HEK293T (cell line): ENCODE data around the gene SP7.

Source experiments
- CTCF ChIA-PET: fragments of 350-600 bp; formaldehyde crosslinking; extraction: SDS; loops from one replicate; lab custom pipeline; 2021; ENCODE audit warnings: antibody characterized with exemption, inconsistent platforms; lab: Yijun Ruan, JAX
- POLR2A ChIA-PET: fragments of 350-600 bp; formaldehyde crosslinking; extraction: SDS; loops from one replicate; lab custom pipeline; 2020; ENCODE audit warnings: antibody characterized with exemption, inconsistent platforms; lab: Yijun Ruan, JAX
- DNase-seq: peaks from one replicate; pipeline ENCODE4 v3.0.0; 2012; ENCODE audit warnings: mixed read lengths; ENCODE audit errors: extremely low spot score
- ARNT ChIP-seq: fragments of 450-650 bp; IDR thresholded peaks from 2 replicates; pipeline ENCODE4 v1.6.1; 2017; ENCODE audit warnings: mild to moderate bottlenecking
- BHLHE40 ChIP-seq: fragments of 450-650 bp; IDR thresholded peaks from 2 replicates; pipeline ENCODE4 v1.6.1; 2016; ENCODE audit warnings: mild to moderate bottlenecking, moderate library complexity, borderline replicate concordance
- CTBP1 ChIP-seq: fragments of 450-650 bp; IDR thresholded peaks from 2 replicates; pipeline ENCODE4 v1.6.1; 2016; ENCODE audit warnings: borderline replicate concordance
- ELF4 ChIP-seq: fragments of 450-650 bp; IDR thresholded peaks from 2 replicates; pipeline ENCODE4 v1.6.1; 2017; ENCODE audit warnings: antibody characterized with exemption
- FOXA1 ChIP-seq: fragments of 450-650 bp; IDR thresholded peaks from 2 replicates; pipeline ENCODE4 v1.6.1; 2016; ENCODE audit warnings: mild to moderate bottlenecking
- FOXK2 ChIP-seq: fragments of 450-650 bp; IDR thresholded peaks from 2 replicates; pipeline ENCODE4 v1.6.1; 2016; ENCODE audit warnings: mild to moderate bottlenecking
- FOXM1 ChIP-seq: fragments of 450-650 bp; IDR thresholded peaks from 2 replicates; pipeline ENCODE4 v1.6.1; 2017; ENCODE audit warnings: mild to moderate bottlenecking, borderline replicate concordance
- HDGF ChIP-seq: fragments of 450-650 bp; IDR thresholded peaks from 2 replicates; pipeline ENCODE4 v1.6.1; 2017; ENCODE audit warnings: antibody characterized with exemption, borderline replicate concordance
- L3MBTL2 ChIP-seq: fragments of 450-650 bp; conservative IDR thresholded peaks from 2 replicates; pipeline ENCODE4 v1.6.1; 2016; ENCODE audit warnings: mild to moderate bottlenecking
- LEF1 ChIP-seq: fragments of 450-650 bp; IDR thresholded peaks from 2 replicates; pipeline ENCODE4 v1.6.1; 2017; ENCODE audit warnings: mild to moderate bottlenecking, borderline replicate concordance
- NFRKB ChIP-seq: fragments of 450-650 bp; IDR thresholded peaks from 2 replicates; pipeline ENCODE4 v1.6.1; 2016; ENCODE audit warnings: mild to moderate bottlenecking, moderate library complexity
- PKNOX1 ChIP-seq: fragments of 450-650 bp; IDR thresholded peaks from 2 replicates; pipeline ENCODE4 v1.6.1; 2016
- SP1 ChIP-seq: fragments of 450-650 bp; IDR thresholded peaks from 2 replicates; pipeline ENCODE4 v1.6.1; 2017
- SUZ12 ChIP-seq: fragments of 450-650 bp; IDR thresholded peaks from 2 replicates; pipeline ENCODE4 v1.6.1; 2016; ENCODE audit warnings: mild to moderate bottlenecking
- TARDBP ChIP-seq: fragments of 450-650 bp; IDR thresholded peaks from 2 replicates; pipeline ENCODE4 v1.6.1; 2016
- ZNF384 ChIP-seq: fragments of 450-650 bp; IDR thresholded peaks from 2 replicates; pipeline ENCODE4 v1.6.1; 2016

SP7 gene

GRCh38 chr12:53343449-53343848, 7.3 kb upstream of the SP7 start:
- TF ChIP-seq FOXA1 (no peak), SP1 (no peak), SUZ12 (no peak), BHLHE40 (no peak), TARDBP (no peak), PKNOX1 (no peak), NFRKB (no peak), ZNF384 (no peak), ELF4 (no peak), L3MBTL2 (no peak), HDGF (no peak)
- CTCF ChIA-PET, result interaction anchor here (2.5 to 2.8 kb wide), 2 partner anchors 17 to 21 kb away, joined by 32 to 48 read pairs; partner anchors contain the start of gene AAAS
- POLR2A ChIA-PET, result interaction anchor here (2.5 to 2.8 kb wide), 2 partner anchors 15 to 158 kb away, joined by 20 to 36 read pairs; partner anchors contain the start of gene TARBP2

GRCh38 chr12:53340398-53340797, 4.2 kb upstream of the SP7 start:
- DNase-seq, result no peak
- TF ChIP-seq HDGF, result no peak
- no peak for TF ChIP-seq ELF4
- no peak for TF ChIP-seq CTBP1
- TF ChIP-seq BHLHE40, result no peak
- no peak for TF ChIP-seq TARDBP
- TF ChIP-seq ZNF384, result no peak
- no peak for TF ChIP-seq ARNT
- no peak for TF ChIP-seq PKNOX1
- no peak for TF ChIP-seq FOXM1
- no peak for TF ChIP-seq SP1
- TF ChIP-seq L3MBTL2, result no peak
- no peak for TF ChIP-seq NFRKB
- TF ChIP-seq FOXA1, result no peak
- no peak for TF ChIP-seq SUZ12
- TF ChIP-seq LEF1, result no peak
- no peak for TF ChIP-seq FOXK2
- POLR2A ChIA-PET, result interaction anchor here (1.0 to 1.4 kb wide), 3 partner anchors 14 to 81 kb away, joined by 3 to 6 read pairs (median 5); no protein-coding TSS in a partner anchor
- CTCF ChIA-PET, result no interaction called here

More at GRCh38 chr12:53343449-53343848, 7.3 kb upstream of the SP7 start:
- no peak for DNase-seq

GRCh38 chr12:53338916-53339315, 2.8 kb upstream of the SP7 start:
- POLR2A ChIA-PET, result interaction anchor here (1.5 kb wide), 1 partner anchor 17 kb away, joined by 3 read pairs; no protein-coding TSS in a partner anchor
- CTCF ChIA-PET, result no interaction called here
- no peak for DNase-seq

GRCh38 chr12:53338017-53338416, 1.9 kb upstream of the SP7 start:
- TF ChIP-seq LEF1 (no peak), FOXA1 (no peak), BHLHE40 (no peak)
- ChIA-PET POLR2A (interaction anchor here (1.5 kb wide), 1 partner anchor 16 kb away, joined by 3 read pairs; no protein-coding TSS in a partner anchor), CTCF (no interaction called here)
- no peak for DNase-seq

More at GRCh38 chr12:53338916-53339315, 2.8 kb upstream of the SP7 start:
- no peak for TF ChIP-seq CTBP1
- no peak for TF ChIP-seq FOXK2
- no peak for TF ChIP-seq ZNF384
- no peak for TF ChIP-seq HDGF
- no peak for TF ChIP-seq TARDBP
- no peak for TF ChIP-seq NFRKB
- TF ChIP-seq SUZ12, result no peak
- TF ChIP-seq ELF4, result no peak

- TF ChIP-seq ELF4 (no peak), SUZ12 (no peak), ARNT (no peak), HDGF (no peak), FOXK2 (no peak), FOXA1 (no peak), ZNF384 (no peak), L3MBTL2 (no peak), LEF1 (no peak), TARDBP (no peak), NFRKB (no peak)
Observed at GRCh38 chr12:53334822-53335221, 1.3 kb downstream of the SP7 start.

GRCh38 chr12:53333845-53334244, 2.3 kb downstream of the SP7 start:
- CTCF ChIA-PET, result interaction anchor here (0.6 to 2.0 kb wide), 3 partner anchors 88 to 176 kb away, joined by 3 to 7 read pairs (median 3); no protein-coding TSS in a partner anchor
- TF ChIP-seq NFRKB, result no peak
- no peak for TF ChIP-seq FOXA1
- TF ChIP-seq FOXK2, result no peak
- DNase-seq, result no peak
- POLR2A ChIA-PET, result interaction anchor here (2.6 to 2.7 kb wide), 2 partner anchors 11 to 13 kb away, joined by 9 to 15 read pairs; partner anchors contain the start of gene AAAS

More at GRCh38 chr12:53334822-53335221, 1.3 kb downstream of the SP7 start:
- ChIA-PET POLR2A (interaction anchor here (0.8 to 2.7 kb wide), 5 partner anchors 10 to 166 kb away, joined by 3 to 15 read pairs (median 9); partner anchors contain the start of genes AAAS and TARBP2), CTCF (interaction anchor here (1.5 kb wide), 1 partner anchor 18 kb away, joined by 6 read pairs; no protein-coding TSS in a partner anchor)
- no peak for DNase-seq

GRCh38 chr12:53333289-53333688, 2.9 kb downstream of the SP7 start:
- ChIA-PET POLR2A (interaction anchor here (2.6 to 2.7 kb wide), 2 partner anchors 12 kb away, joined by 9 to 15 read pairs; partner anchors contain the start of gene AAAS), CTCF (interaction anchor here (0.6 to 2.0 kb wide), 3 partner anchors 88 to 177 kb away, joined by 3 to 7 read pairs (median 3); no protein-coding TSS in a partner anchor)
- no peak for DNase-seq
- TF ChIP-seq BHLHE40 (no peak), HDGF (no peak), CTBP1 (no peak), L3MBTL2 (no peak), SUZ12 (no peak), SP1 (no peak), FOXM1 (no peak), FOXA1 (no peak), NFRKB (no peak), ELF4 (no peak), PKNOX1 (no peak), ZNF384 (no peak), LEF1 (no peak), TARDBP (no peak), ARNT (no peak), FOXK2 (no peak)
